NB4 (cell line): ENCODE measurements around the gene FKBP6.
A peak's percentile ranks its signal among the peaks of the same experiment; 100 is the strongest.
"Not testable (repeated sequence)": the region's sequence is repeated elsewhere in the genome, so short reads cannot be mapped to it uniquely, and the experiment has no call there.

ENCODE experiments used
- DNase-seq: peaks from one replicate; pipeline ENCODE4 v3.0.0; 2010; ENCODE audit warnings: low read depth
- H3K4me3 ChIP-seq: one replicate; pipeline ENCODE4 v1.5.1; 2011; ENCODE audit warnings: mild to moderate bottlenecking, low read depth, low read length, moderate library complexity
- MAX ChIP-seq: IDR thresholded peaks from 2 replicates; pipeline ENCODE4 v1.6.1; 2011; ENCODE audit warnings: low read depth, low read length
- MYC ChIP-seq: IDR thresholded peaks from 2 replicates; pipeline ENCODE4 v1.6.1; 2011; ENCODE audit warnings: low read depth, low read length
- POLR2A ChIP-seq: IDR thresholded peaks from 2 replicates; pipeline ENCODE4 v1.6.1; 2011; ENCODE audit warnings: mild to moderate bottlenecking; ENCODE audit not compliant: insufficient read length; ENCODE audit errors: extremely low read depth
- TF ChIP-seq, protein P1 (sequence below): IDR thresholded peaks from one replicate; pipeline ENCODE4 v1.5.1; 2012; ENCODE audit warnings: low read depth, low read length

FKBP6 gene

GRCh38 chr7:73308074-73308664 is 19.8 kb upstream of the FKBP6 start:
- DNase-seq: no peak
- TF ChIP-seq MYC (no peak), POLR2A (no peak), MAX (no peak)
- TF ChIP-seq, protein P1, sequence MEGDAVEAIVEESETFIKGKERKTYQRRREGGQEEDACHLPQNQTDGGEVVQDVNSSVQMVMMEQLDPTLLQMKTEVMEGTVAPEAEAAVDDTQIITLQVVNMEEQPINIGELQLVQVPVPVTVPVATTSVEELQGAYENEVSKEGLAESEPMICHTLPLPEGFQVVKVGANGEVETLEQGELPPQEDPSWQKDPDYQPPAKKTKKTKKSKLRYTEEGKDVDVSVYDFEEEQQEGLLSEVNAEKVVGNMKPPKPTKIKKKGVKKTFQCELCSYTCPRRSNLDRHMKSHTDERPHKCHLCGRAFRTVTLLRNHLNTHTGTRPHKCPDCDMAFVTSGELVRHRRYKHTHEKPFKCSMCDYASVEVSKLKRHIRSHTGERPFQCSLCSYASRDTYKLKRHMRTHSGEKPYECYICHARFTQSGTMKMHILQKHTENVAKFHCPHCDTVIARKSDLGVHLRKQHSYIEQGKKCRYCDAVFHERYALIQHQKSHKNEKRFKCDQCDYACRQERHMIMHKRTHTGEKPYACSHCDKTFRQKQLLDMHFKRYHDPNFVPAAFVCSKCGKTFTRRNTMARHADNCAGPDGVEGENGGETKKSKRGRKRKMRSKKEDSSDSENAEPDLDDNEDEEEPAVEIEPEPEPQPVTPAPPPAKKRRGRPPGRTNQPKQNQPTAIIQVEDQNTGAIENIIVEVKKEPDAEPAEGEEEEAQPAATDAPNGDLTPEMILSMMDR: no peak
- peak overlapping the region; percentile 82 for H3K4me3 ChIP-seq

- H3K4me3 ChIP-seq: peak within 1 kb of the TSS; percentile 82
Observed at GRCh38 chr7:73308665-73309214, 19.2 kb upstream of the FKBP6 start, which contains the start of gene NSUN5. Gene NSUN5 (minus strand): TSS chr7:73308826. CDS start chr7:73308790, 36 bp downstream.

DNA sequence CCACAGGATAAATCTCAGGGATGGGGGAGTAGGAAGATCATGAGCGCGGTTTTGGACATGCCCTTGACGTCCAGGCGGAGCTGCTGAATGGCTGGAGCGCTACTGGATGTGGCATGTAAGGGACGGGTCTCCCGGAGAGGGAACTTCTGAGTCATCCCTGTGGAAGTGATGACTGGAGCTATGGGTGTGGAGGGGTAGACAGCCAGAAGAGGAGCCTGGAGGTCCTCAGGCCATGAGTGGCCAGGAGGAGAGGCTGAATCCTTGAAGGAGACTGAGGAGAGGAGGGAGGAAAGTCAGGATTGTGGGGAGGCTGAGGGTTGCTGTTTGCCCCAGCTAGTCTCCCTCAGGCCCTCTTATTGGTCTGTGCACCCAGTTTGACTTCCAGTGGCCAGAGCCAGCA is 16.5 kb upstream of the FKBP6 start:
- DNase-seq, H3K4me3 ChIP-seq: not testable (repeated sequence)

More at GRCh38 chr7:73308665-73309214, 19.2 kb upstream of the FKBP6 start, which contains the start of gene NSUN5:
- peak; percentile 96 for TF ChIP-seq POLR2A
- peak; percentile 97 for TF ChIP-seq MYC
- TF ChIP-seq MAX: peak; percentile 96
- TF ChIP-seq, protein P1: no peak
- DNase-seq: peak; percentile 97

DNA sequence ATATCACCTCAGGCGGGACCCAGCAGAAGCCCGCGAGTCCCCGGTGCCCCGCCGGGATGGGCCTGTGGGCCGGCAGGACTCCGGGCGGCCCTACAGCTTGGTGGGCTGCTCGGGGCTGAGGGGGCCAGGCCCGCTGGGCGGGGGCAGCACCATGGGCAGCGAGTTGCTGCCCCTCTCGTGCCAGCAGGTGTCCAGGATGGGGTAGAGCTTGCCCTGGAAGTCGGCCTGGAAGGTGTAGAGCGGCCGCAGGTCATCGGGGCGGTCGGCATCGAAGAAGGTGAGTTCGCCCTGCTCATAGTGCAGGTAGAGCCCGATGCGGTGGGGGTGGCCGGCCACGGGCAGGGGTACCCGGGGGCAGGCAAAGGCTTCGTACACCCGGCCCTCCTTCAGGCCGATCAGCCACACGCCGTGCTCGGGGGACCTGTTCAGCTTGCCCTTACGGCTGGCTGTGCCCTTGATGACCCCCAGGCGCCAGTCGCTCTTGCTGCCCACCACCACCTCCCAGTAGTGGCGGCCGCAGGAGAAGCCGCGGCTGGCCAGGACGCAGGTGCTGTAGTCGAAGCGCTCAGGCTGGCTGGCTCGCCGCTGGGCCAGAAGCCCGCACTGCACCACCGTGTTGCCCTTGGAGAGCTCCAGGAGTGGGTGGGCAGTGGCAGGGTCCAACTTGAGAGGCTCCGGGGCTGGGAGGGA is 15.0 kb upstream of the FKBP6 start:
- no peak for DNase-seq
- no peak overlapping the region for H3K4me3 ChIP-seq
- TF ChIP-seq MAX: no peak
- TF ChIP-seq, protein P1: no peak
- no peak for TF ChIP-seq POLR2A
- no peak for TF ChIP-seq MYC

GRCh38 chr7:73313521-73313906 is 14.4 kb upstream of the FKBP6 start:
- no peak for DNase-seq
- H3K4me3 ChIP-seq: no peak overlapping the region
- TF ChIP-seq POLR2A (no peak), MAX (no peak), MYC (no peak)
- TF ChIP-seq, protein P1: no peak

- TF ChIP-seq, protein P1: no peak
- TF ChIP-seq MAX: no peak
- TF ChIP-seq POLR2A: no peak
- no peak for TF ChIP-seq MYC
- no peak for DNase-seq
- no peak overlapping the region for H3K4me3 ChIP-seq
Observed at GRCh38 chr7:73314271-73314670, 13.7 kb upstream of the FKBP6 start.
